Stimulated activated CD4-positive, alpha-beta T cell treated with anti-CD3 and anti-CD28 coated beads, TNF-alpha, amount 100 ng/mL, for 24 hours (primary cell): ENCODE data around the gene TMBIM6.
"Not testable (repeated sequence)": the region's sequence is repeated elsewhere in the genome, so short reads cannot be mapped to it uniquely, and the experiment has no call there.

ENCODE experiments used
- DNase-seq, 3 experiments: peaks; one replicate each; pipeline ENCODE4 v3.0.0-alpha.2; 2020; ENCODE audit warnings: low read depth in 3 of 3

The TMBIM6 gene, protein sequence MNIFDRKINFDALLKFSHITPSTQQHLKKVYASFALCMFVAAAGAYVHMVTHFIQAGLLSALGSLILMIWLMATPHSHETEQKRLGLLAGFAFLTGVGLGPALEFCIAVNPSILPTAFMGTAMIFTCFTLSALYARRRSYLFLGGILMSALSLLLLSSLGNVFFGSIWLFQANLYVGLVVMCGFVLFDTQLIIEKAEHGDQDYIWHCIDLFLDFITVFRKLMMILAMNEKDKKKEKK

DNA sequence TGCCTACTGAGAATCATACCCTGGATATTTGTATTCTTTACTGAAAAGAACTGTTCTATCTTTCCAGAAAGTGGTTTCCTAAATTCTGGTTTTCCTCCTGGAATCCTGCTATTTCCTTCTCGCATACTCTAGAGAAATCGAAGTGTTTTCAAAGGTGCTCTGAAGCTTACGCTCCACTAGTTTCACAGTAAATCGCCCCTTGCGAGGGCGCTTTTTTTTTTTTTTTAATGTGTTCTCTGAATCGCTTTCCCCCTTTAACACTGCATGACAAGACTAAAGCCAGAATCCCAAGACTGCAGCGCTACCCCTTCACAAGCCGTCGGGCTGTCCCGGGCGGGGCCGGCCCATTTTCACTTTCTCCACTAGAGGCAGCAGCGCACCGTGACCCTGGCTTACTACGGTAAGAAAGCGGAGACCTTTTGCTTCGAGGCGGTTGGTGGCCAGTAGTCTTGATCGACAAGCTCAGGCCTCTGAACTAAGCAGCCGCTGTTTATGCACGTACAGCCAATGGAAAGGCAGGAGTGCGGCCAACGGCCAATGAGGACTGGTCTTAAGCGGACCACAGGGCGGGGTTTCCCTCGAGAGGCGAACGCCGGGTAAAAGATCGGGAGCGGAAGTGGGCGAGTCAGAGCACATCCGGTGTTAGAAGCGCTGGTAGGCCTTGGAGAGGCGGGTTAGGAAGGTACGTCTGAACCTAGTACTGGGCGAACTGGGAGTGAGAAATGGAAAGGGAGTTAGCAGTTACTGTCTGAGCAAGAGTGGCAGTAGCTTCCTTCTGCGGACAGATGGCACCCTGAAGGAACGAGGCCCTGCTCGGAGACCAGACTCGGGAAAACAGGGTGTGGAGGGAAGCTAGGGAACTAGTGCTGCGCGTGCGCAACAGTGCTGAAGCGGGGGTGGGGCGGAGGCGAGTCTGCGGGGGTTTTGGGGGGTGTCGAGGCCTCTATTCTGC, at the start of gene TMBIM6:
Gene TMBIM6, plus strand, starts transcription at position 628 of the 952 bp plus-strand sequence. CDS start 10,937 bp downstream, outside the sequence.
- DNase-seq = peak; percentile 97 to 99 (median 99)

GRCh38 chr12:49692851-49693250, 48.5 kb upstream of the TMBIM6 start:
- DNase-seq = no peak

DNA sequence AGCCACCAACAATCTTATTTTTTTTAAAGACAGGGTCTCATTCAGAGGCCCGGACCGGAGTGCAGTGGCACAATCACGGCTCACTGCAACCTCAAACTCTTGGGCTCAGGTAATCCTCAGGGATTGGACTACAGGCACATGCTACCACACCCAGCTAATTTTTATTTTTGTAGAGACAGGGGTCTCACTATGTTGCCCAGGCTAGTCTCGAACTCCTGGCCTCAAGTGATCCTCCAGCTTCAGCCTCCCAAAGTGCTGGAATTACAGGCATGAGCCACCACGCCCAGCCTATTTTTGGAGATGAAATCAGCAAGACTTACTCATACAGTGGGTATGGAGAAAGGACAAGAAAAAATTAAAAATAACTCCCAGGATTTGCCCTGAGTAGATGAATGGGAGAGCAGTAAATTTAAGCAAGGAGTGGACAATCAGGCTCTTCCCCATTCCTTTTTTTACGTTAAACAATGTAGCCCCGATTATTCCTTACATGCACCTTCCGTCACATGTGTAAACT, 47.4 kb upstream of the TMBIM6 start:
- DNase-seq = no peak

DNA sequence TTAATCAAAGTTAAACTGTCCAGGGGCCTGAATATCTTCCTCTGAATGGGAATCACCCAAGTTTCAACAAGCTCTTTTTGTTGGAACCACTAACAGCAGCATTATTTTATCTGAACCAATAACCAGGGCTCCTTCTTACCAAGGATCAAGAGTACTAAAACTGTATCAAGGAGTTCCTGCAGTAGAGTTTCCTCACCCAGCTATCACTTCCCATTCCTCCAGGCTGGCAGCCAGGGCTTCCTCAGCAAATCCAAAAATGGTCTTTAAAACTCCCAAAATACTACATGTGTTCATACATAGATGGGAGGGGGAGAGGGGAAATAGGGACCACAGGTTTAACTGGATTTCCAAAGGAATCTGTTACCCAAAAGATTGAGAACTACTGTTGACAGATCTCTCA, 44.6 kb upstream of the TMBIM6 start:
- no peak for DNase-seq

- DNase-seq = no peak
These were observed 43.5 kb upstream of the TMBIM6 start for GRCh38 chr12:49697808-49698207.

GRCh38 chr12:49698619-49699545, 42.5 kb upstream of the TMBIM6 start:
- peak in 1 of 3 experiments; percentile 43 for DNase-seq

- no peak for DNase-seq
These were observed 39.3 kb upstream of the TMBIM6 start for GRCh38 chr12:49702009-49702408.

DNA sequence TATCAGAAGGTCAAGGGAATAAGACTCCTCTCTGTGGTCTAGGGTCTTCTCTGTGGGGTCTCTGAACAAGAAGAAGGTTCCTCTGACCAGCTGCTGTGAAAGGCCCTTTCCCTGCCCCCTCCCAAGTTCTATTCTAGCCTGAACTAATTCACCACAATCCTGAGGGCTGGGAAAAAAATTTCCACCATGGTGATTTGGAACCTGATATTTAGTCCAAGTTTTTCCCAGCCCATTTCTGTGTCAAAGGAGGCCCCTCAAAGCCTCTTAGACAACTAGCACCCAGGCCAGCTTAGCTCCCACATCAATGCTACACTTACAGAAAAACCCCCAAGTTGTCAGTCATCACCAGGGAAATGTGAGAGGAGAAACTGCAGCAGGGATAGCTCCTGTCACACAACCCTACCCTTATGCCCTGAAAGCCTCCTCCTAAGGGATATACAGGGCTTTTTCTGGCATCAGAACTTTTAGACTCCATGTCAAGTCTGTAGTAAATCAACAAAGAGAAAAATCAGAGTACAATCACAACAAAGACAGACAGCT, 38.6 kb upstream of the TMBIM6 start:
- no peak for DNase-seq

- peak in 2 of 3 experiments; percentile 17 to 48 for DNase-seq
These were observed 37.7 kb upstream of the TMBIM6 start for GRCh38 chr12:49703647-49704137.

DNA sequence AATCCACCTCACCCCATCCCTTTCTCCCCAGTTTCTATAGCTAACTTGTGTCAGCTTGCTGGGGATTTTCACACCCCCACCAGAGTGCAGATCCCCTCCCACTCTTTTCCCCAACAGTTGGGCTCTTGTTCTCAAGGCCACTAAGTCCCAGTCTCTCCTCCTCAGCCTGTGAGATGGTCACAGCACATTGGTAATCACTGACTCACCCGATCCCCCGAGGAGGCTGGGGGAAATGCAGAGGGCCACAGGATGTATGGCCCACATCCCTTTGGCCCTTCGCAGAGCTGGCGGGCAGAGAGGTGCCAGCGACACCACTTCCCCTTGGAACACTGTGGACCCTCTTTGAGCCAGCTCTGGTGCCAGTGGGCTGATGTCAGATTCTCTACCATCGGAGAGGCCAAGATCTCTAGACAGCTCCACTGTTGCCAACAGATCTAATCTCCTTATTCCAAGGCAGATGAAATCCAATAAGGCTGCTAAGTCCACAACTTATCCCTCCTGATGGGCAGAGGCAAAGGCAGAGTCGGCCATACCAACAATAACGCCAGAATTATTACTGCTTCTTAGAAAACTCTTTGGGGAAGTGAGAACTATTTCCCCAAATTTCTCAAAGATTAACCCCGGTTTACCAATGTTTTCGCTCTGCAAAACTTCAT, 35.8 kb upstream of the TMBIM6 start:
- DNase-seq = peak in 1 of 3 experiments; percentile 29

DNA sequence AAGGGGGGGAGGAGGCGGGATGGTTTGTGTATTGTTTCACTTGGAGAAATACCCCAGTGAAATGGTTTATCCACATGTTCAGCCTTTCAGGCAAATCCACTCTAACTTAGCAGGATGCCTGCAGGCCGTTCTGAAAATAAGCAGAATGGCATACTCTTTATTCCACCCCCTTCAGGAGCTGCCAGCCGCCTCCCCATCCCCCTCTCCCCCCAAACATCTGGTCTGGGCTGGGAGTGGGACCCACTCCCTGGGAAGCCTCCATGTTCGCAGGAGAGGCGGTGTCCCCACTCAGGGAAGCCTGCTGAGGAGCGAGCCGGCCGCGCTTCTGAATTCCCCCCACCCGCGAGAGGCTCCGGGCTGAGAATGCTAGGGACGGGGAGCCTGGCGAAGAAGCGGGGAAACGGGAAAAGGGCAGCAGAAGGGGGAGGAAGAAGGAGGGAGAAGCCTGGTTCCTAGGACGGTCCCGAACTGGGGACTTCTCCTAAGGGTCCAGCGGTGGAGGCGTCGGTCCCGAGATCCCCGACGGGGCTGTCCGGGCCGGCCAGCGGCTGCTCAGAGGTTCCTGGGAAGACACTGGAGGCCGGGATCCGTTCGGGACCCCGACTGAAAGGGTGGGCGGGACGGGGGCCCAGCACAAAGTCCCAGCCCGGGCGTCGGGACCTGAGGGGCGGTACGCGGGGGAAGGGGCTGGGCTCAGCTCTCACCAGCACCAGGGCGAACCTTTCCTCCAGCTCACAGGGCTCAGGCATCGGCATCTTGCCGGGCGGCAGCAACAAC, 34.8 kb upstream of the TMBIM6 start:
- peak in 2 of 3 experiments; percentile 7 to 9 for DNase-seq

- peak; percentile 97 to 99 (median 97) for DNase-seq
These were observed 34.1 kb upstream of the TMBIM6 start, which contains the start of gene FMNL3 for GRCh38 chr12:49707128-49707811. FMNL3 (minus strand) TSS chr12:49707405; CDS start chr12:49707180, 225 bp downstream.

- DNase-seq = no peak
These were observed 33.6 kb upstream of the TMBIM6 start for GRCh38 chr12:49707812-49708147.

- DNase-seq = no peak
These were observed 32.5 kb upstream of the TMBIM6 start for GRCh38 chr12:49708851-49709250.

DNA sequence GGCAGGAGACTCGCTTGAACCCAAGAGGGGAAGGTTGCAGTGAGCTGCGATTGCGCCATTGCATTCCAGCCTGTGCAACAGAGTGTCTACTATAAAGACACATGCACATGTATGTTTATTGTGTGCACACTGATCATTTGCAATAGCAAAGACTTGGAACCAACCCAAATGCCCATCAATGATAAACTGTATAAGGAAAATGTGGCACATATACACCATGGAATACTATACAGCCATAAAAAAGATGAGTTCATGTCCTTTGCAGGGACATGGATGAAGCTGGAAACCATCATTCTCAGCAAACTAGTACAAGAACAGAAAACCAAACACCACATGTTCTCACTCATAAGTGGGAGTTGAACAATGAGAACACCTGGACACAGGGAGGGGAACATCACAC, 27.4 kb upstream of the TMBIM6 start:
- DNase-seq = not testable (repeated sequence)

GRCh38 chr12:49716553-49716952, 24.8 kb upstream of the TMBIM6 start:
- DNase-seq = no peak

GRCh38 chr12:49717800-49718199, 23.6 kb upstream of the TMBIM6 start:
- not testable (repeated sequence) for DNase-seq

DNA sequence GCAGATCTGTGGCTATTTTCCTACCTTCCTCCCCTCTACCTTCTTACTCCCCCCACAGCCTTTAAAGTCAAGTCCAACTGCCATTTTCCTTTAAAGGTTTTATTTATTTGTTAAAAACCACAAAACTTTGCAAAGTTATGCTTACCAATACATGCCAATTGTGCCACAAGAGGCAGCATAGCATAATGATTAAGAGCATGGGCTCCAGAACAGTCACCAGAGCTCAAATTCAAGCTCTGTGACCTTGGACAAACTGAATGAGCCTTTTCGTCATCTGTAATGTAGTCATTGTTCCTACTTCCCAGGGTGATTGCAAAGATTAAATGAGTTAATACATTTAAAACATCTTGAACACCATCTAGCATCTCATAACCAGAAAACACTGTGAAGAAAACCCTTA, 21.1 kb upstream of the TMBIM6 start:
- no peak for DNase-seq

DNA sequence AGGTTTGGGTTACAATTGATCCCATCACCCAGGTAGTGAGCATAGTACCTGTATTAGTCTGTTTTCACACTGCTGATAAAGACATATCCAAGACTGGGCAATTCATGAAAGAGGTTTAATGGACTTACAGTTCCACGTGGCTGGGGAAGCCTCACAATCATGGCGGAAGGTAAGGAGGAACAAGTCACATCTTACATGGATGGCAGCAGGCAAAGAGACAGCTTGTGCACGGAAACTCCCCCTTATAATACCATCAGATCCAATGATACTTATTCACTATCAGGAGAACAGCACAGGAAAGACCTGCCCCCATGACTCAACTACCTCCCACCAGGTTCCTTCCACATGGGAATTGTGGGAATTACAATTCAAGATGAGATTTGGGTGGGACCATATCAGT, 20.0 kb upstream of the TMBIM6 start:
- DNase-seq = not testable (repeated sequence)
